ENCODE measurements around the gene SLC22A12.

SLC22A12 gene

DNA sequence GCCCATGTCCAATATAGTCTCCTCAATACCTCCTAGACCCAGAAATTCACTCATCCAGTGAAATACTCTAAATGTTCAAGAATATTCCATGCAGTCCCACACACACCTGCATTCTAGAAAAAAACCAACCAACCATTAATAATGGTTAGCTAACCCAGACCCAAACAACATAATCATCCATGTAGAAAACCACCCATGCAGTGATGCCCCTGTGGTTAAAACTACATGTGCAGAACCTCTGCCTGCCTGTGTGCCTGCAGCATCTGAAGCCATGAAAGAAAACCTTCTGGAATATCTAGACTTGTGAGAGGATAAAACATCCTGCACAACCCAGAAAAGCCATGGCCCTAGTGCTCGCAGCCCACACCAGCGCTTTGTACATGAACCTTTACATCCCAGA, 47.8 kb downstream of the SLC22A12 start:
- Histone ChIP-seq H3K14ac (ENCODE audit: low read length in 2 of 2) (no peak overlapping the region), H4K91ac (ENCODE audit: low read length) (no peak overlapping the region), H3K27me3 (ENCODE audit: control insufficient read depth in 1 of 2, insufficient read depth in 1 of 2, low read length in 2 of 2) (peaks cover 73 to 86% of the 10 kb centered on the region in 2 experiments), H2BK12ac (ENCODE audit: low read length in 2 of 2) (no peak overlapping the region), H2BK5ac (ENCODE audit: low read depth, low read length, poor library complexity, severe bottlenecking) (no peak overlapping the region), H3K27ac (ENCODE audit: low read length, poor library complexity, severe bottlenecking) (no peak overlapping the region), H3K4ac (ENCODE audit: low read depth in 1 of 2, low read length in 2 of 2) (no peak overlapping the region), H3K4me2 (ENCODE audit: low read length, poor library complexity, severe bottlenecking) (no peak overlapping the region), H3K9me3 (ENCODE audit: control insufficient read depth, low read length) (no peaks in the 10 kb centered on the region), H3K18ac (ENCODE audit: low read depth in 1 of 2, low read length in 2 of 2) (no peak overlapping the region), H4K8ac (ENCODE audit: low read length) (no peak overlapping the region), H3K79me1 (replicated peaks; ENCODE audit: low read length, poor library complexity, severe bottlenecking) (no peaks in the 10 kb centered on the region), H3K9ac (ENCODE audit: low read length) (no peak overlapping the region), H2AK5ac (ENCODE audit: low read length, severe bottlenecking) (no peak overlapping the region), H2BK120ac (ENCODE audit: low read depth, low read length) (no peak overlapping the region), H3K36me3 (ENCODE audit: control insufficient read depth in 1 of 2, insufficient read depth in 2 of 2, low read depth in 1 of 2, low read length in 2 of 2) (no peaks in the 10 kb centered on the region), H3K4me3 (ENCODE audit: insufficient read depth in 1 of 2, low read depth in 1 of 2, low read length in 2 of 2) (no peak overlapping the region), H3K23ac (ENCODE audit: low read length in 2 of 2) (no peak overlapping the region), H3K4me1 (ENCODE audit: control insufficient read depth, insufficient read depth, low read depth, low read length) (peaks cover 10% of the 10 kb centered on the region), H2BK15ac (ENCODE audit: low read depth, poor library complexity, severe bottlenecking) (no peak overlapping the region), H2AFZ (ENCODE audit: low read depth, low read length) (no peak overlapping the region)
- WGBS: 93% methylated on average over 2 of the region's 2 CpGs
- DNase-seq: no peak

- no peak overlapping the region for H3K4me2 ChIP-seq (ENCODE audit: low read length, poor library complexity, severe bottlenecking)
- H3K27ac ChIP-seq (ENCODE audit: low read length, poor library complexity, severe bottlenecking): no peak overlapping the region
- no peak overlapping the region for H3K18ac ChIP-seq (ENCODE audit: low read depth in 1 of 2, low read length in 2 of 2)
- no peak overlapping the region for H3K14ac ChIP-seq (ENCODE audit: low read length in 2 of 2)
- H3K36me3 ChIP-seq (ENCODE audit: control insufficient read depth in 1 of 2, insufficient read depth in 2 of 2, low read depth in 1 of 2, low read length in 2 of 2): no peaks in the 10 kb centered on the region
- H2BK120ac ChIP-seq (ENCODE audit: low read depth, low read length): no peak overlapping the region
- no peak overlapping the region for H2BK12ac ChIP-seq (ENCODE audit: low read length in 2 of 2)
- H3K4ac ChIP-seq (ENCODE audit: low read depth in 1 of 2, low read length in 2 of 2): no peak overlapping the region
- no peak overlapping the region for H3K4me3 ChIP-seq (ENCODE audit: insufficient read depth in 1 of 2, low read depth in 1 of 2, low read length in 2 of 2)
- no peak overlapping the region for H3K9ac ChIP-seq (ENCODE audit: low read length)
- H3K79me1 ChIP-seq (replicated peaks; ENCODE audit: low read length, poor library complexity, severe bottlenecking): no peaks in the 10 kb centered on the region
- H4K91ac ChIP-seq (ENCODE audit: low read length): no peak overlapping the region
- H2BK5ac ChIP-seq (ENCODE audit: low read depth, low read length, poor library complexity, severe bottlenecking): no peak overlapping the region
- DNase-seq: no peak
- no peak overlapping the region for H2AFZ ChIP-seq (ENCODE audit: low read depth, low read length)
- no peak overlapping the region for H4K8ac ChIP-seq (ENCODE audit: low read length)
- peaks cover 77 to 86% of the 10 kb centered on the region in 2 experiments for H3K27me3 ChIP-seq (ENCODE audit: control insufficient read depth in 1 of 2, insufficient read depth in 1 of 2, low read length in 2 of 2)
- H2AK5ac ChIP-seq (ENCODE audit: low read length, severe bottlenecking): no peak overlapping the region
- H3K4me1 ChIP-seq (ENCODE audit: control insufficient read depth, insufficient read depth, low read depth, low read length): peaks cover 11% of the 10 kb centered on the region
- no peak overlapping the region for H2BK15ac ChIP-seq (ENCODE audit: low read depth, poor library complexity, severe bottlenecking)
- WGBS: 41% methylated on average over 4 of the region's 4 CpGs
- no peak overlapping the region for H3K23ac ChIP-seq (ENCODE audit: low read length in 2 of 2)
- H3K9me3 ChIP-seq (ENCODE audit: control insufficient read depth, low read length): no peaks in the 10 kb centered on the region
Measured at GRCh38 chr11:64639885-64640284, 48.9 kb downstream of the SLC22A12 start.

DNA sequence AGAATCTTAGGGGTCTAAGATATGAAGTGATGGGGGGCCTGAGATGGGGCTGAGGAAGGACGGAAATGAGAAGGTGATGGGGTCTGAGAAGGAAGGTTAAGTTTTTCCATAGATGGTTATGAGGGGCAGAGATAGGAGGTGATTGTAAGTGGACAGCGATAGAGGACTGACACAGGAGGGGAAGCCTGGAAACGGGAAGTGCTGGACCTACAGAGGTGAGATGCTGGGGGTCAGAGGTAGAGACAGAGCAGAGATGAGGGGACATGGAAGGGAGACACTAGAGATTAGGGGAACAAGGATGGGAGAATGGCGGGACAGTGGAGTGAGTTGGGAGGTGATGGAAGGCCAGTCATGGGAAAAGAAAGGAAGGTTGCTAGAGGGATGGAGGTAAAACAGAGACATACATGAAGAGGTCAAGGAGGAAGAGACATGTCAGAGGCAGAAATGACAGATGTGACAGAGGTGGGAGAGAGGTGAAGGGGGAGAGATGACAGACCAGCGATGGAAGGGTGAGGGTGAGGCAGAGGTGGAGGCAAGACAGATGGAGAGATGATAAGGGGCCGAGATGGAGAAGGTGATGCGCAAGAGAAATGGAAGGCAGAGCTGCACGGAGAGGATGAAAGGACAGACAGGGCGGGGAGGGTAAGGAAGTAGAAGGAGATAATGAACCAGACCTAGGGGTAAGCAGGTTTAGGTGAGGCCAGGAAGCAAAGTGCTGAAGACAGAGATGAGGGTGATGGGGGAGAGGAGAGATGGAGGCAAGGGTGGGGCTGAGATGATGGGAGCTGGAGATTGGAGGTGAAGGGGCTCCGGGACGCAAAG, 50.8 kb downstream of the SLC22A12 start:
- 29% methylated on average over 11 of the region's 11 CpGs for WGBS
- Histone ChIP-seq H3K27ac (ENCODE audit: low read length, poor library complexity, severe bottlenecking) (no peak overlapping the region), H3K27me3 (ENCODE audit: control insufficient read depth in 1 of 2, insufficient read depth in 1 of 2, low read length in 2 of 2) (peaks cover 89 to 92% of the 10 kb centered on the region in 2 experiments)

GRCh38 chr11:64642418-64642735, 51.4 kb downstream of the SLC22A12 start:
- no peaks in the 10 kb centered on the region for H3K79me1 ChIP-seq (replicated peaks; ENCODE audit: low read length, poor library complexity, severe bottlenecking)
- no peak overlapping the region for H4K8ac ChIP-seq (ENCODE audit: low read length)
- H2BK15ac ChIP-seq (ENCODE audit: low read depth, poor library complexity, severe bottlenecking): no peak overlapping the region
- no peak overlapping the region for H2BK12ac ChIP-seq (ENCODE audit: low read length in 2 of 2)
- H3K36me3 ChIP-seq (ENCODE audit: control insufficient read depth in 1 of 2, insufficient read depth in 2 of 2, low read depth in 1 of 2, low read length in 2 of 2): no peaks in the 10 kb centered on the region
- no peak overlapping the region for H2BK120ac ChIP-seq (ENCODE audit: low read depth, low read length)
- H3K27me3 ChIP-seq (ENCODE audit: control insufficient read depth in 1 of 2, insufficient read depth in 1 of 2, low read length in 2 of 2): peaks cover 89 to 92% of the 10 kb centered on the region in 2 experiments
- no peak overlapping the region for H3K9ac ChIP-seq (ENCODE audit: low read length)
- H4K91ac ChIP-seq (ENCODE audit: low read length): no peak overlapping the region
- H3K4me1 ChIP-seq (ENCODE audit: control insufficient read depth, insufficient read depth, low read depth, low read length): peaks cover 11% of the 10 kb centered on the region
- no peak for DNase-seq
- no peak overlapping the region for H2AFZ ChIP-seq (ENCODE audit: low read depth, low read length)
- H3K4me2 ChIP-seq (ENCODE audit: low read length, poor library complexity, severe bottlenecking): no peak overlapping the region
- H3K9me3 ChIP-seq (ENCODE audit: control insufficient read depth, low read length): no peaks in the 10 kb centered on the region
- H3K27ac ChIP-seq (ENCODE audit: low read length, poor library complexity, severe bottlenecking): no peak overlapping the region
- no peak overlapping the region for H3K4ac ChIP-seq (ENCODE audit: low read depth in 1 of 2, low read length in 2 of 2)
- no peak overlapping the region for H2BK5ac ChIP-seq (ENCODE audit: low read depth, low read length, poor library complexity, severe bottlenecking)
- no peak overlapping the region for H3K18ac ChIP-seq (ENCODE audit: low read depth in 1 of 2, low read length in 2 of 2)
- no peak overlapping the region for H3K14ac ChIP-seq (ENCODE audit: low read length in 2 of 2)
- peak overlapping the region in 1 of 2 experiments; percentile 57 for H3K23ac ChIP-seq (ENCODE audit: low read length in 2 of 2)
- WGBS: 4% methylated on average over 16 of the region's 30 CpGs
- H2AK5ac ChIP-seq (ENCODE audit: low read length, severe bottlenecking): no peak overlapping the region
- no peak overlapping the region for H3K4me3 ChIP-seq (ENCODE audit: insufficient read depth in 1 of 2, low read depth in 1 of 2, low read length in 2 of 2)

More for the DNA sequence above, 50.8 kb downstream of the SLC22A12 start:
- H2BK12ac ChIP-seq (ENCODE audit: low read length in 2 of 2): no peak overlapping the region
- no peak overlapping the region for H3K14ac ChIP-seq (ENCODE audit: low read length in 2 of 2)
- peaks cover 11% of the 10 kb centered on the region for H3K4me1 ChIP-seq (ENCODE audit: control insufficient read depth, insufficient read depth, low read depth, low read length)
- no peak for DNase-seq
- H3K23ac ChIP-seq (ENCODE audit: low read length in 2 of 2): no peak overlapping the region
- no peak overlapping the region for H3K4me3 ChIP-seq (ENCODE audit: insufficient read depth in 1 of 2, low read depth in 1 of 2, low read length in 2 of 2)
- no peak overlapping the region for H3K4ac ChIP-seq (ENCODE audit: low read depth in 1 of 2, low read length in 2 of 2)
- H3K36me3 ChIP-seq (ENCODE audit: control insufficient read depth in 1 of 2, insufficient read depth in 2 of 2, low read depth in 1 of 2, low read length in 2 of 2): no peaks in the 10 kb centered on the region
- H2BK5ac ChIP-seq (ENCODE audit: low read depth, low read length, poor library complexity, severe bottlenecking): no peak overlapping the region
- no peak overlapping the region for H2BK120ac ChIP-seq (ENCODE audit: low read depth, low read length)
- H2BK15ac ChIP-seq (ENCODE audit: low read depth, poor library complexity, severe bottlenecking): no peak overlapping the region
- H3K4me2 ChIP-seq (ENCODE audit: low read length, poor library complexity, severe bottlenecking): no peak overlapping the region
- no peak overlapping the region for H3K9ac ChIP-seq (ENCODE audit: low read length)
- no peak overlapping the region for H2AFZ ChIP-seq (ENCODE audit: low read depth, low read length)
- H4K91ac ChIP-seq (ENCODE audit: low read length): no peak overlapping the region
- H3K9me3 ChIP-seq (ENCODE audit: control insufficient read depth, low read length): no peaks in the 10 kb centered on the region
- no peak overlapping the region for H4K8ac ChIP-seq (ENCODE audit: low read length)
- H3K18ac ChIP-seq (ENCODE audit: low read depth in 1 of 2, low read length in 2 of 2): no peak overlapping the region
- no peak overlapping the region for H2AK5ac ChIP-seq (ENCODE audit: low read length, severe bottlenecking)
- no peaks in the 10 kb centered on the region for H3K79me1 ChIP-seq (replicated peaks; ENCODE audit: low read length, poor library complexity, severe bottlenecking)
